Mucosa of descending colon (tissue), 3 donors: Measurements from ENCODE around the gene MRPL53. TPM values are rescaled to one million over a fixed set of nuclear protein-coding genes. Genes with fewer than 3 reads are reported as not detected.

Source experiments
- ATAC-seq: fragments of 200-7000 bp; cut with Tn5 transposase; one replicate; pipeline ENCODE4 v1.9.1; 2020; ENCODE audit warnings: mild to moderate bottlenecking, moderate library complexity
- DNase-seq, 3 donors: peaks; one replicate each; pipeline ENCODE4 v3.0.0-alpha.2; 2020
- H3K36me3 ChIP-seq: fragments of 200-600 bp; one replicate; pipeline ENCODE4 v1.8.0; 2021; ENCODE audit warnings: low read depth, mild to moderate bottlenecking
- H3K4me1 ChIP-seq: fragments of 200-600 bp; one replicate; pipeline ENCODE4 v1.8.0; 2021; ENCODE audit warnings: low read depth, mild to moderate bottlenecking
- H3K4me3 ChIP-seq: fragments of 200-600 bp; one replicate; pipeline ENCODE4 v1.8.0; 2021; ENCODE audit warnings: mild to moderate bottlenecking
- H3K9me3 ChIP-seq: fragments of 200-600 bp; one replicate; pipeline ENCODE4 v1.8.0; 2021; ENCODE audit warnings: mild to moderate bottlenecking
- CTCF ChIP-seq: fragments of 200-600 bp; IDR thresholded peaks from one replicate; pipeline ENCODE4 v1.8.0; 2022; ENCODE audit warnings: antibody characterized with exemption, mild to moderate bottlenecking
- intact Hi-C, 2 donors: fragments of 100-400 bp; cut with DNase I in 1 of 2; cut with micrococcal nuclease in 1 of 2; formaldehyde crosslinking; loops; one replicate each; pipeline versions ENCODE4 v1.11.0 to v1.11.1; 2022; cut with DNase I, micrococcal nuclease
- total RNA-seq, 3 donors: library from RNA; stranded (reverse); fragmentation: NEBNext Ultra II Directional in 2 of 3; extraction: Animal tissue kit (Norgen Biotek cat#: 25700) in 2 of 3; gene quantifications; one replicate each; pipeline versions ENCODE4 v1.2.1 to v1.2.4, GENCODE V29; 2021 to 2023
- donor health status: DM: no; HTN: no; CAD: no; lungs with moderate emphysema.
- donor health status: DM: no; HTN: no; CAD: no.
- donor health status: DM: no; HTN: yes; CAD: no.

Gene MRPL53
- total RNA-seq, 3 donors from 2014 or later: 48.2 to 63.6 (median 57.1) TPM

DNA sequence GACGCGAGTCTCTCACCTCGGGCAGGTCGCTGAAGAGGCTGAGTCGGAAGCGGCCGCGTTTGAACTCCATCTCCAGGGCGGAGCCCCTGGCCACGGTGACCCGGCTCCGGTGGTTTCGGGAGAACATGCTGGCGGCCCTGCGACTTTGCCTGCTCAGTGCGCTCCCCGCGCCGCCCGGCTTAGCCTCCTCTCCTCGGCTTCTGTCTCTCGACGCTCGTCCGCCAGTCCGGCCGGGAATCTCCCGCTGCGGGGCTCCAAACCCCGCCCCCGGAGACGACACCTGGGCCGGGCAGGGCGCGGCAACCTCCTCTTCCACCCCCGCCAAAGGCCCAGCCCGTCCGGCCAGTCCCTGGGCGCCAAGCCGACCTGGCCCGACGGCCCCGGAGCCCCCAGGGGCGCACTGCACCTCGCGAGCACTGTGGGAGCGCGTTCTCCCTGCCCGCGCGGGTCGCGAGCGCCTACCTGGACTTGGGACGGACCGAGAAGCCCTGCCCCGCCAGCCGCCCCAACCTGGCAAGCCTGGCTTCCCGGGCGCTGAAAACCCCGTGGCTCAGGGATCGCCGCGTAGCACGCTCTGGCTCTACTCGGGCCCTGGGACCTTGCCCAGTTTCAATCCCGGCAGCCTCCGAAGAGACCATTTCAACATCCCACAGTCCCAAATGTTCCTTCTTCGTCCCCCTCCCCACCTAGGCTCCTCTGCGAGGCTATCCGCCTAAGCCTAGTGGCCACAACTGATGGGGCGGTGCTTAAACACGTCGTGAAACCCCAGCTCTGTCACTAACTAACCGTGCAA is 30.6 kb downstream of the MRPL53 start, which contains the start of gene RTKN:
Gene RTKN, minus strand, starts transcription at position 248 of the 793 bp plus-strand sequence. Its CDS starts 121 bp downstream, at position 127.
- H3K4me3 ChIP-seq: peak within 1 kb of the TSS; percentile 38
- intact Hi-C loops: no loop called here
- H3K9me3 ChIP-seq: no peaks in the 10 kb centered on the region
- peak; percentile 82 to 89 (median 87) for DNase-seq
- H3K36me3 ChIP-seq: no peaks in the 10 kb centered on the region
- H3K4me1 ChIP-seq: peaks cover 12% of the 10 kb centered on the region
- peak; percentile 81 for ATAC-seq
- TF ChIP-seq CTCF: no peak

GRCh38 chr2:74441170-74441689 is 31.2 kb downstream of the MRPL53 start:
- Histone ChIP-seq H3K36me3 (no peaks in the 10 kb centered on the region), H3K4me1 (peaks cover 12% of the 10 kb centered on the region), H3K9me3 (no peaks in the 10 kb centered on the region), H3K4me3 (peak overlapping the region; percentile 38)
- no peak for TF ChIP-seq CTCF
- ATAC-seq (peak; percentile 41), DNase-seq (no peak)
- intact Hi-C loops: no loop called here

DNA sequence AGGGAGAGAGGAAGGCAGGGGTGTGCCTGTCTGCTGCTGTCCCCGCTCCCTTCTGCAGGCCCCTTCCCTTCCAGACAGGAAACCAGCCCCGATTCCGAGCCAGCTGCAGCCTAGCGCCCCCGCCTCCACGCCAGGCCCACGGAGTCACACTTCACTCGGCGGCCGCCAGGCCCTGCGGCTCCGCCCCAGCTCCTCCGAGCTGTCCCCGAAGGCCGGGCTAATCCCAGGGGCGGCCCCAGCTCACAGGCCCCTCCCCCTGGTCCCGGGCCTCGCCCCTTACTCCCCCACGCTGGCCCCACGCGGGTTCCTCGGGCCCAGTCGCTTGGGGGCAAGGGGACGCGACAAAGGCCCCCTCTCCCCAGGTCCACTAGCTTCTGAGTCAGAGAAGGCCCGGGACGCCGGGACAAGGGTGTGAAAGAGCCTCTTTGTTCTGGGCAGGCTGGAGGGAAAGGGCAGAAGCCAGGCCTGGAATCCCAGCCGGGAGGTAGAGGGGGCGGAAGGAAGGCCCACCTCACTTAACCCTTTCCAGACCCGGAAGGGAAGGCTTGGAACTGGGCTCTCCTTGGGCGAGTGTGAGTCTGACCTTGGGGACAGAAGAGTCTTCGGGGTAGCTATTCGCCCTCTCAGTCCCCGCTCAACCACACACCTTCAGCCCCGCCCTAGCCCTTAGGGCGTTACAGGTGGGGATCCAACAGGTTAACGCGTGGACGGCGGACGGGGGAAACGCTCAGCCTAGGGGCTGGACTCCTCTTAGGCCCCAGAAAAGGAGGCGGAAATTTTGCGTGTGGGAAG is 31.9 kb downstream of the MRPL53 start:
- ATAC-seq (peak; percentile 81), DNase-seq (peak; percentile 87 to 91 (median 90))
- Histone ChIP-seq H3K36me3 (no peaks in the 10 kb centered on the region), H3K4me3 (peak overlapping the region; percentile 38), H3K9me3 (no peaks in the 10 kb centered on the region), H3K4me1 (peaks cover 12% of the 10 kb centered on the region)
- intact Hi-C loops: no loop called here
- no peak for TF ChIP-seq CTCF

GRCh38 chr2:74439803-74440377 is 32.6 kb downstream of the MRPL53 start:
- Histone ChIP-seq H3K4me3 (no peak overlapping the region), H3K4me1 (peaks cover 12% of the 10 kb centered on the region), H3K36me3 (no peaks in the 10 kb centered on the region), H3K9me3 (no peaks in the 10 kb centered on the region)
- intact Hi-C loops: no loop called here
- peak; percentile 58 to 71 (median 70) for DNase-seq
- no peak for TF ChIP-seq CTCF
- no peak for ATAC-seq

GRCh38 chr2:74439373-74439772 is 33.1 kb downstream of the MRPL53 start:
- no peak overlapping the region for H3K4me3 ChIP-seq
- DNase-seq (no peak), ATAC-seq (no peak)
- no peak for TF ChIP-seq CTCF
- peaks cover 12% of the 10 kb centered on the region for H3K4me1 ChIP-seq
- intact Hi-C loops: no loop called here
- no peaks in the 10 kb centered on the region for H3K36me3 ChIP-seq
- no peaks in the 10 kb centered on the region for H3K9me3 ChIP-seq
